Measurements from ENCODE around the gene MCUB.

Gene MCUB

DNA sequence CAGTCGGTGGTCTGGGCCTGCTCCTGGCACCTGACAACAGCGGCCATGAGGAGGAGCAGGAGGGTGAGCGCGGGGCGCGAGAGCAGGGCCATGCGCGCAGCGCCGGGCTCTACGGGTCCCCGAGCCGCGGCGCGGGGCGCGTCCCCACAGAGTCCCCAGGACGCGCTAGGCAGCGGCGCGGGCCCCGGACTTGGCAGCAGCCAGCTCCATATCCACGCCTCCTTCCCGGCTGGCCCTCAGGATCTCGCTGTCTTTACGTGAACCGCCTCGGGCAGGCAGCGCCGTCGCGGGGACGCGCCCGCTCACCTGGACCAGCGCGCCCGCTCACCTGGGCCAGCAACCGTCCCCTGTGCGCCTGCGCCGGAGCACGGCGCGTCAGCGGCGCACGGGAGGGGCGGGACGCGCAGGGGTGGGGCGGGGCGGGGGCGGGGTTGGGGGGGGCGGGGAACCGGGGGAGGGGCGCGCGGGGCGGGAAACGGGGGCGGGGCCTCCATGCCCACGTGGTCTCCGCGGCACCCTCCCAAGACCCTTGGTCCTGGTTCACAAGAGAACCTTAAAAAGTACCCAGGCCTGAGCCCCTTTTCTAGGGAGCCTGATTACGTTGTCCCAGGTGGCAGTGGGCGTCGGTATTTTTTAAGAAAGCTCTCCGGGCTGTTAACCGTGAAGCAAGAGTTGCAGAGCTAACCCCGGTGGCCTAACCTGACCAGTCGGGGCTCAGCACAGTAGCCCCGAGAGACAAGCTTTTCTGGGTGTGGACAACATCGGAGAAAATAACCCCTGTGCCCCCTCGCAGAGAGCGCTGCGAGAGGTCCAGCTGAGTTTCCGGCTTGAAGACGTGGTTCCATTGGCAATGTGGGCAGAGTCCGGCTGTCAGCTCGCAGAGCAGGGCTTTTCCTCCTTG, 169.9 kb downstream of the MCUB start, which contains the start of gene PLA2G12A:
Gene PLA2G12A (minus strand): TSS at position 353 of the 901 bp plus-strand sequence. CDS start 261 bp downstream, at position 92.
- peak; percentile 76 for DNase-seq (ENCODE audit: low spot score)

DNA sequence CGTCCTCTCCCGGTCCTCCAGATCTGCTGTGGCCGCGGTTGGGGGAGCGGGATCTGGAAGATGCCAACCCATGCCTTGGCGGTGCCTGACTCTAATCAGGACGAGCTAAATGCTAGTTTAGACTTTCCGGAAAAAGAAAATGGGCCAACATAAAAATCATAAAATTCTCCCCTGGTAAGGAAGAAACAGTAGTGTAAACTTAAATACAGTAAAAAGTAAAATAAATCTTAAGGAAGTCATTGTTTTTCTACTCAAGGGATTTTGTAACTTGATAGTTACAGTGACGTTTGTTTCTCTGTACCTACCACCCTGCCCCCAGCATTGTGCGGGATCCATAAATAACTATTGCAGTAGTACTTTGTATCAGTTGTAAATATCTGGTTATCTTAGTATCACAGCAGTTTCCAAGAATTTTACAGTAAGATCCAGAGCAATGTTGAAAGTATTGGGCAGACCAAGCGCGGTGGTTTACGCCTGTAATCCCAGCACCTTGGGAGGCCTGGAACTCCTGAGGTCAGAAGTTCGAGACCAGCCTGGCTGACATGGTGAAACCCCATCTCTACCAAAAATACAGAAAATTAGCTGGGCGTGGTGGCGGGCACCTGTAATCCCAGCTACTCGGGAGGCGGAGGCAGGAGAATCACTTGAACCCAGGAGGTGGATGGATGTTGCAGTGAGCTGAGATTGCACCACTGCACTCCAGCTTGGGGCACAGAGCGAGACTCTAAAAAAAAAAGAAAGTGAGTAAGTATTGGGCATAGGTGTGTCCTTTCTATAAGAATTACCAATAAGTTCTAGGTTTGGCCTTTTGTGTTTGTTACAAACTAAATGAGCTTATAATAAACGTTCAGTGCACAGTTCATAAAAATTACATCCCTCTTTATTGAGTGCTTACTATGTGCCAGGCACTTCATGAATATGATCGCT, 170.8 kb downstream of the MCUB start:
- DNase-seq (ENCODE audit: low spot score), result no peak

DNA sequence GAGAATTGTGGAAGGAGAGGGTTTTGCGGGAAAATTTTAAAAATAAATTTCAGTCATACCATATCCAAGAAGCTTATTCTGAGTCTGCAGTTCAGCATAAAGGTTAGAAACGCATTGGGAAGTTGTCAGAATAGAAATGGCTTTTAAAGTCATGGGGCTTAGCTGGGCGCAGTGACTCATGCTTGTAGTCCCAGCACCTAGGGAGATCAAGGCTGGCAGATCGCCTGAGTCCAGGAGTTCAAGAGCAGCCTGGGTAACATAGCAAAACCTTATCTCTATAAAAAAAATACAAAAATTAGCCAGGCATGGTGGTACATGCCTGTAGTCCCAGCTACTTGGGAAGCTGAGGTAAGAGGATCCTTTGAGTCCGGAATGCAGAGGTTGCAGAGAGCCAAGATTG, 173.7 kb downstream of the MCUB start:
- no peak for DNase-seq (ENCODE audit: low spot score)

DNA sequence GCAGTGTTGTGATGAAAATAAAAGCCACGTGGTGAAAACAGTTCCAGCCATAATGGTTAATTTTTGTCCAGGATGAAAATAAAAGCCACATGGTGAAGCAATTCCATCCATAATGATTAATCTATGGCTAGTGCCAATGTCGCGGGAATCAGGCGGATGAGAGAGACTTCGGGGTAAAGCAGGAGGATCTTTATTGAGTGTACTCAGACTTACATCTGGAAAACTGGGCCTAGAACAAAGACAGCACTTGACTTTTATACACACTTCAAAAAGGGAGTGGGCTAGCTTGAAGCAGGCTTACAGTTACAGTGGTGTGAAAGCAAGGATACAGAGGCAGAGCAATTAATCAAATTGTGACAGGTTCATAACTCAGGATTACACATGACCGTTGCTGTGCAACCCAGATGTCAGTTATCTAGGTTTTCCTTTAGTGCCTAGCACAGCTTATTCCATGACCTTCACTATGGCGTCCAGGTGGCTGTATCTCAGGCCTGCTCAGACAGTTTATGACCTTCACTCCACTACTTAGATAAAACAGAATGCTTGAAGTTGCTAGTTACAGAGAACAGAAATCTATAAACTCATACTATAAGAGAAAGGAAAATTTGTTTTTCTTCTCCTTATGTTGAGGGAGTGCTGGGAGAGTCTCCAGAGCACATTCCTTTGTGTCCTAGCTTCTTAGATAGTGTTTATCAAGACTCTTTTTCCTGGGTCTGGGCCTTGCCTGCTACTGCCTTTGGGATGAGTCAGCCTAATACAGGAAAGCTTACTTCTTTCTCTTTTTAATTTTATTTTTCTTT, 175.7 kb downstream of the MCUB start:
- no peak for DNase-seq (ENCODE audit: low spot score)
